Neural cell (in vitro differentiated cells): ENCODE data around the gene KRTAP9-2.

Experiments
- CTCF ChIP-seq: fragments of 450-650 bp; IDR thresholded peaks from 2 replicates; pipeline ENCODE4 v1.5.1; 2014; ENCODE audit warnings: antibody characterized with exemption, mild to moderate bottlenecking, moderate library complexity; ENCODE audit not compliant: poor library complexity, severe bottlenecking
- EP300 ChIP-seq: fragments of 450-650 bp; conservative IDR thresholded peaks from 2 replicates; pipeline ENCODE4 v1.6.1; 2014; ENCODE audit warnings: antibody characterized with exemption, mild to moderate bottlenecking, moderate library complexity; ENCODE audit not compliant: poor library complexity, severe bottlenecking
- TAF1 ChIP-seq: IDR thresholded peaks from 2 replicates; pipeline ENCODE4 v1.6.1; 2012; ENCODE audit warnings: low read depth

- TF ChIP-seq CTCF = no peak
- no peak for TF ChIP-seq TAF1
- TF ChIP-seq EP300 = no peak
Measured at GRCh38 chr17:41186872-41187271, 39.6 kb upstream of the KRTAP9-2 start.
